BLaER1 (cell line): ENCODE data around the gene DPP10.

Source experiments
- H3K27ac ChIP-seq: shearing (Covaris generic); formaldehyde crosslinking; 2 replicates; pipeline ENCODE4 v1.8.1; 2022
- H3K27me3 ChIP-seq: shearing (Covaris generic); formaldehyde crosslinking; 2 replicates; pipeline ENCODE4 v1.8.1; 2022
- H3K36me3 ChIP-seq: shearing (Covaris generic); formaldehyde crosslinking; 2 replicates; pipeline ENCODE4 v1.8.1; 2022
- H3K4me1 ChIP-seq: shearing (Covaris generic); formaldehyde crosslinking; 2 replicates; pipeline ENCODE4 v1.8.1; 2022
- H3K4me2 ChIP-seq: shearing (Covaris generic); formaldehyde crosslinking; 2 replicates; pipeline ENCODE4 v1.8.1; 2022
- H3K4me3 ChIP-seq: shearing (Covaris generic); formaldehyde crosslinking; 2 replicates; pipeline ENCODE4 v1.8.1; 2022
- H3K9ac ChIP-seq: shearing (Covaris generic); formaldehyde crosslinking; 2 replicates; pipeline ENCODE4 v1.8.1; 2022
- H3K9me3 ChIP-seq: shearing (Covaris generic); formaldehyde crosslinking; 2 replicates; pipeline ENCODE4 v1.8.1; 2022
- H4K20me1 ChIP-seq: shearing (Covaris generic); formaldehyde crosslinking; 2 replicates; pipeline ENCODE4 v1.8.1; 2022
- Cebpa-rat ChIP-seq: shearing (Covaris generic); IDR thresholded peaks from 2 replicates; pipeline ENCODE4 v1.8.1; 2022

The DPP10 gene

DNA sequence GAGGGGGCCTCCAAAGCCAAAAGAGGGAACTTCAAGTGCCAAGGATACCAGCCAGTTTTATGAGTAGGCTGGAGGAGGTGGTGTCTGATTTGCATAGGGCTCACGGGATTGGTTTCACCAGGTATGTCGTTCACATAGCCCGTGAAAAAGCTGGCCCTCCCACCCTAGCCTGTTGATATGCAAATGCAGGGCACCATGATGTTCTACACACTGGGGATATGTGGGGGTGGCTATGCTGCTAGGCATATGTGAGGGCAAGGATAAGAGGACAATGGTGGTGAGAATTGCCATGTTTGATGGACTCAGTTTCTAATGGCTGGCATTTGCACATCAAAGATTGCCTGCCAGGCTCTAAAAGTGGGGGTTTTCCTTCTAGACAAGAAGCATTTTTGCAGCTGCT lies 378.6 kb downstream of the DPP10 start:
- Histone ChIP-seq H3K4me1 (no peaks in the 10 kb centered on the region), H3K9ac (no peak overlapping the region), H3K9me3 (no peaks in the 10 kb centered on the region), H3K4me3 (no peak overlapping the region), H4K20me1 (no peaks in the 10 kb centered on the region), H3K4me2 (no peak overlapping the region), H3K27me3 (no peaks in the 10 kb centered on the region), H3K27ac (no peak overlapping the region), H3K36me3 (no peaks in the 10 kb centered on the region)
- TF ChIP-seq Cebpa-rat = no peak

DNA sequence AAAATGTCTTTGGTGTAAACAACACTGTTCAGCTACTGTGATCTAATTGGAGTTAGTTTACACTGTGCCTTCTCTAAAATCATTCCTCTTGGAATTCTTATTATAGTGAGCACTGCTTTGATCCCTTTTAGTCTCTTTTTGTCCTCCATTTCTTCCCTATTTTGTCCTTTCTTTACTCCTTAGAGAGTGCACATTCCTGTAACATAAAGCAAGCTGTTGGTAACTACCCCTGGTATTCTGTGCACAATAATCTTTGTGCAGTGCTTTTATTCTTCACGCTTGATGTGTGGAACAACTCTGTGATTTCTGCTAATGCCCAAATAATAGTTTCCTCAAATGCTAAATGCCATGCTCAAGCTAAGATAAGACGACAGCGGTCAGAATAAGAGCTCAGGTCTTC lies 401.5 kb downstream of the DPP10 start:
- TF ChIP-seq Cebpa-rat = no peak
- no peaks in the 10 kb centered on the region for H3K27me3 ChIP-seq
- no peak overlapping the region for H3K4me3 ChIP-seq
- no peak overlapping the region for H3K9ac ChIP-seq
- no peaks in the 10 kb centered on the region for H4K20me1 ChIP-seq
- H3K9me3 ChIP-seq = no peaks in the 10 kb centered on the region
- no peak overlapping the region for H3K27ac ChIP-seq
- H3K4me2 ChIP-seq = no peak overlapping the region
- no peaks in the 10 kb centered on the region for H3K36me3 ChIP-seq
- H3K4me1 ChIP-seq = no peaks in the 10 kb centered on the region

- TF ChIP-seq Cebpa-rat = no peak
- H3K4me1 ChIP-seq = no peaks in the 10 kb centered on the region
- no peaks in the 10 kb centered on the region for H4K20me1 ChIP-seq
- no peak overlapping the region for H3K4me3 ChIP-seq
- H3K9me3 ChIP-seq = no peaks in the 10 kb centered on the region
- H3K36me3 ChIP-seq = no peaks in the 10 kb centered on the region
- no peak overlapping the region for H3K27ac ChIP-seq
- no peak overlapping the region for H3K4me2 ChIP-seq
- H3K27me3 ChIP-seq = no peaks in the 10 kb centered on the region
- no peak overlapping the region for H3K9ac ChIP-seq
These were observed 414.8 kb downstream of the DPP10 start for GRCh38 chr2:114857196-114857595.

- Histone ChIP-seq H3K27ac (no peak overlapping the region), H4K20me1 (no peaks in the 10 kb centered on the region), H3K4me3 (no peak overlapping the region), H3K4me2 (no peak overlapping the region), H3K4me1 (no peaks in the 10 kb centered on the region), H3K9me3 (no peaks in the 10 kb centered on the region), H3K27me3 (no peaks in the 10 kb centered on the region), H3K36me3 (no peaks in the 10 kb centered on the region), H3K9ac (no peak overlapping the region)
- TF ChIP-seq Cebpa-rat = no peak
These were observed 417.5 kb downstream of the DPP10 start for GRCh38 chr2:114859726-114860510.

GRCh38 chr2:114862243-114862642 lies 419.8 kb downstream of the DPP10 start:
- H3K4me1 ChIP-seq = no peaks in the 10 kb centered on the region
- H3K36me3 ChIP-seq = no peaks in the 10 kb centered on the region
- no peak overlapping the region for H3K4me2 ChIP-seq
- H3K27ac ChIP-seq = no peak overlapping the region
- H3K9me3 ChIP-seq = no peaks in the 10 kb centered on the region
- H3K9ac ChIP-seq = no peak overlapping the region
- H3K4me3 ChIP-seq = no peak overlapping the region
- no peak for TF ChIP-seq Cebpa-rat
- H3K27me3 ChIP-seq = no peaks in the 10 kb centered on the region
- no peaks in the 10 kb centered on the region for H4K20me1 ChIP-seq

GRCh38 chr2:114864901-114865300 lies 422.5 kb downstream of the DPP10 start:
- H4K20me1 ChIP-seq = no peaks in the 10 kb centered on the region
- H3K27me3 ChIP-seq = no peaks in the 10 kb centered on the region
- H3K36me3 ChIP-seq = no peaks in the 10 kb centered on the region
- no peak overlapping the region for H3K27ac ChIP-seq
- no peak for TF ChIP-seq Cebpa-rat
- H3K4me1 ChIP-seq = no peaks in the 10 kb centered on the region
- no peak overlapping the region for H3K4me3 ChIP-seq
- no peak overlapping the region for H3K4me2 ChIP-seq
- H3K9ac ChIP-seq = no peak overlapping the region
- H3K9me3 ChIP-seq = no peaks in the 10 kb centered on the region

GRCh38 chr2:114880046-114880445 lies 437.6 kb downstream of the DPP10 start:
- Histone ChIP-seq H3K4me1 (no peaks in the 10 kb centered on the region), H3K9ac (no peak overlapping the region)

DNA sequence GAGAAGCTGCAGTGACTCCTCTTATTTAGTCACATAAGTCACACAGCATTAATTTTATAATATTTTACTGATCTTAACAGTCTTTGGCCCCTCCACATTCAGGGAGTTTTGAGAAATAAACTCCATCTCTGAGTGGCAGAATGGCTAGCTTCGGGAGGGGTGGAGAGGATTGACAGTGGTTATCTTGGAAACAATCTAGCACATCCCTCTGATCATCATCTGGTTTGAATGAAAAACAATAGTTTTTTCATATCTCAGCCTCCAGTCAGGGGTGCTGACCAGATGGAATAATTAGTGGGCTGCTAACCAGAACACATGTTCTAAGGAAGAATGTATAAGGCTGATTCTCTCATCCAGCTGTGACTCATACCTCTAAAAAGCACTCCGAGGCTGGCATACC lies 477.5 kb downstream of the DPP10 start:
- H3K4me2 ChIP-seq = no peak overlapping the region
- H3K27ac ChIP-seq = no peak overlapping the region
- no peak overlapping the region for H3K9ac ChIP-seq
- no peak for TF ChIP-seq Cebpa-rat
- H3K9me3 ChIP-seq = no peaks in the 10 kb centered on the region
- no peaks in the 10 kb centered on the region for H3K36me3 ChIP-seq
- no peaks in the 10 kb centered on the region for H3K27me3 ChIP-seq
- H3K4me3 ChIP-seq = no peak overlapping the region
- H3K4me1 ChIP-seq = no peaks in the 10 kb centered on the region
- no peaks in the 10 kb centered on the region for H4K20me1 ChIP-seq

More at GRCh38 chr2:114880046-114880445, 437.6 kb downstream of the DPP10 start:
- Histone ChIP-seq H3K4me3 (no peak overlapping the region), H3K36me3 (no peaks in the 10 kb centered on the region), H3K27me3 (no peaks in the 10 kb centered on the region), H4K20me1 (no peaks in the 10 kb centered on the region), H3K9me3 (no peaks in the 10 kb centered on the region), H3K27ac (no peak overlapping the region), H3K4me2 (no peak overlapping the region)
- no peak for TF ChIP-seq Cebpa-rat

- TF ChIP-seq Cebpa-rat = no peak
- Histone ChIP-seq H3K4me3 (no peak overlapping the region), H3K27ac (no peak overlapping the region), H3K9ac (no peak overlapping the region), H3K4me2 (no peak overlapping the region), H3K36me3 (no peaks in the 10 kb centered on the region), H3K4me1 (no peaks in the 10 kb centered on the region), H3K9me3 (no peaks in the 10 kb centered on the region), H4K20me1 (no peaks in the 10 kb centered on the region), H3K27me3 (no peaks in the 10 kb centered on the region)
These were observed 479.6 kb downstream of the DPP10 start for GRCh38 chr2:114922076-114922475.

DNA sequence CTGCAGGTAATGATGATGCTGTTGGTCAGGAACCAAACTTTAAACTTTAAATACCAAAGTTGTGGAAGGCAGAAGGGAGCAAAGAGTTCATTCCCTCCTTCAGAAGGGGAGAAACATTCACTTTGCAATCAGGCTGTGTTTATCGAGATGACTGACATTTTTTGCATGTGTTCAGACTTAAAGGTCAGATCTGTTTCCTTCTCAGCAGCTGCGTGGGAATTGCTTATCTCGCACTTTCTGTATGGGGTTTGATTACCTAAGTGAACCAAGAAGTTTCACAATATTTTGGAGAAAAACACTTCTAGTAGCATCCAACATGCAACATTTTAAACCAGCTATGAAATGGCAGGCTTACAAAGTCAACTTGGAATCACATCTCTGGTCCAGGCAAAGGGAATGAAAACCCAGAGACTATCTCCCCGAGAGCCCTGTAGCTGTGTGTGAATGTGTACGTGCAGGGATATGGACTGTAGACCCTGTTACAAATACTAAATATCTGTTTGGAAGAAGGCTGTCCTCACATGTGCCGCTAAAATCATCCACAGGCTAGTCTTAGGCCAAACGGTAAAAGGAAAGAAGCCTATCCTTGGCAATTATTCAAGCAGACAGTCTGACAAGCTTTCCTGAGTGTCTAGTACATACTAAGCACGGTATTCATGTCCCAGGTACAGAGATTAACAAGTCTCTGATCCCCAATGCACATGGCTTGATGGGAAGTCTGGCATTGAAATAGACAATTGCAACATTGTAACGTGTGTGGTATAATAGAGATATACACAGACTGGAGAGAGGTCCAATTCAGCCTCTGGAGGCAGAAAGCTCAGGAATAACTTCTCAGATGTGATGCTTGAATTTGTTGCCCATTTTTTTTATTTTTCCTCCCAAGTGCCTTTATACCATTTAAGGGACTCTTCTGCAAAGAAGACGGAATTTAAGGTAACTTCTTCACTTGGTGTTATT lies 483.1 kb downstream of the DPP10 start:
- Histone ChIP-seq H3K4me3 (no peak overlapping the region), H3K36me3 (no peaks in the 10 kb centered on the region), H3K9ac (no peak overlapping the region), H3K9me3 (peaks cover 13% of the 10 kb centered on the region), H4K20me1 (no peaks in the 10 kb centered on the region), H3K4me1 (no peaks in the 10 kb centered on the region), H3K27me3 (no peaks in the 10 kb centered on the region), H3K27ac (no peak overlapping the region), H3K4me2 (no peak overlapping the region)
- no peak for TF ChIP-seq Cebpa-rat
